Activated CD4-positive, alpha-beta T cell treated with anti-CD3 and anti-CD28 coated beads, Interleukin-2, amount 10 ng/mL, durations not matched to agents 24 days and 14 days (primary cell): Measurements from ENCODE around the gene LMBR1L. TPM values are rescaled to one million over a fixed set of nuclear protein-coding genes. Genes with fewer than 3 reads are reported as not detected.
A peak's percentile ranks its signal among the peaks of the same experiment; 100 is the strongest.

Experiments
- DNase-seq: peaks from one replicate; pipeline ENCODE4 v3.0.0; 2022
- H3K27ac Mint-ChIP-seq: one replicate; pipeline ENCODE4 v1.8.0; 2022; ENCODE audit warnings: mild to moderate bottlenecking, mixed read lengths
- H3K27me3 Mint-ChIP-seq: one replicate; pipeline ENCODE4 v1.8.0; 2022; ENCODE audit warnings: mixed read lengths
- H3K36me3 Mint-ChIP-seq: one replicate; pipeline ENCODE4 v1.8.0; 2022; ENCODE audit warnings: low read depth, mild to moderate bottlenecking, mixed read lengths
- H3K4me1 Mint-ChIP-seq: one replicate; pipeline ENCODE4 v1.8.0; 2021; ENCODE audit warnings: mixed read lengths
- H3K4me3 Mint-ChIP-seq: one replicate; pipeline ENCODE4 v1.8.0; 2022; ENCODE audit warnings: mild to moderate bottlenecking, moderate library complexity, mixed read lengths
- H3K9me3 Mint-ChIP-seq: one replicate; pipeline ENCODE4 v1.8.0; 2021; ENCODE audit warnings: mixed read lengths
- intact Hi-C: fragments of 100-400 bp; cut with micrococcal nuclease; formaldehyde crosslinking; loops from one replicate; pipeline ENCODE4 v1.15.1; 2023
- total RNA-seq: library from RNA; stranded (reverse); gene quantifications from 2 replicates; pipeline ENCODE4 v1.2.3, GENCODE V29; 2022

LMBR1L gene
- total RNA-seq, 1 donor from 2014 or later = 39.9 TPM

- no peaks in the 10 kb centered on the region for H3K27me3 Mint-ChIP-seq
- peak; percentile 96 for DNase-seq
- peaks cover 25% of the 10 kb centered on the region for H3K36me3 Mint-ChIP-seq
- no peaks in the 10 kb centered on the region for H3K9me3 Mint-ChIP-seq
- H3K4me1 Mint-ChIP-seq = peaks cover 46% of the 10 kb centered on the region
- intact Hi-C loops = loop anchor here (1.0 to 5.0 kb wide), 3 partner anchors 9 to 127 kb away; partner anchors contain the start of genes RHEBL1 and TUBA1A
- peak within 1 kb of the TSS; percentile 95 for H3K27ac Mint-ChIP-seq
- peak within 1 kb of the TSS; percentile 98 for H3K4me3 Mint-ChIP-seq
These were observed 50.1 kb downstream of the LMBR1L start, which contains the start of gene KMT2D for GRCh38 chr12:49060237-49061156. Gene KMT2D (minus strand): TSS chr12:49060794. CDS start chr12:49055324, 5,470 bp downstream.

GRCh38 chr12:49059299-49060171 lies 51.1 kb downstream of the LMBR1L start:
- Mint-ChIP-seq H3K4me3 (peak overlapping the region; percentile 98), H3K27me3 (no peaks in the 10 kb centered on the region), H3K4me1 (peaks cover 54% of the 10 kb centered on the region), H3K27ac (peak overlapping the region; percentile 86), H3K36me3 (peaks cover 30% of the 10 kb centered on the region), H3K9me3 (no peaks in the 10 kb centered on the region)
- peak; percentile 77 for DNase-seq
- intact Hi-C loops = loop anchor here (1.0 to 5.0 kb wide), 2 partner anchors 71 to 128 kb away; partner anchors contain the start of gene TUBA1A

GRCh38 chr12:49059045-49059298 lies 51.7 kb downstream of the LMBR1L start:
- Mint-ChIP-seq H3K9me3 (no peaks in the 10 kb centered on the region), H3K4me1 (peaks cover 52% of the 10 kb centered on the region), H3K36me3 (peaks cover 31% of the 10 kb centered on the region), H3K27ac (peak overlapping the region; percentile 86), H3K4me3 (peak overlapping the region; percentile 98), H3K27me3 (no peaks in the 10 kb centered on the region)
- intact Hi-C loops = no loop called here
- DNase-seq = no peak

GRCh38 chr12:49058366-49059044 lies 52.1 kb downstream of the LMBR1L start:
- peaks cover 50% of the 10 kb centered on the region for H3K4me1 Mint-ChIP-seq
- DNase-seq = peak; percentile 63
- intact Hi-C loops = no loop called here

GRCh38 chr12:49057888-49058287 lies 52.8 kb downstream of the LMBR1L start:
- intact Hi-C loops = no loop called here
- peak overlapping the region; percentile 98 for H3K4me3 Mint-ChIP-seq
- no peaks in the 10 kb centered on the region for H3K9me3 Mint-ChIP-seq
- H3K27ac Mint-ChIP-seq = peak overlapping the region; percentile 67
- peaks cover 40% of the 10 kb centered on the region for H3K36me3 Mint-ChIP-seq
- no peaks in the 10 kb centered on the region for H3K27me3 Mint-ChIP-seq
- peaks cover 50% of the 10 kb centered on the region for H3K4me1 Mint-ChIP-seq
- DNase-seq = peak; percentile 70

More at GRCh38 chr12:49058366-49059044, 52.1 kb downstream of the LMBR1L start:
- Mint-ChIP-seq H3K36me3 (peaks cover 35% of the 10 kb centered on the region), H3K4me3 (peak overlapping the region; percentile 98), H3K9me3 (no peaks in the 10 kb centered on the region), H3K27ac (peak overlapping the region; percentile 86), H3K27me3 (no peaks in the 10 kb centered on the region)

GRCh38 chr12:49055978-49056754 lies 54.5 kb downstream of the LMBR1L start:
- Mint-ChIP-seq H3K4me3 (peak overlapping the region; percentile 98), H3K36me3 (peaks cover 56% of the 10 kb centered on the region)
- intact Hi-C loops = loop anchor here (1.0 kb wide), 1 partner anchor 38 kb away; the partner anchor contains the start of gene PRKAG1

GRCh38 chr12:49055092-49055491 lies 55.6 kb downstream of the LMBR1L start:
- no peaks in the 10 kb centered on the region for H3K9me3 Mint-ChIP-seq
- H3K27ac Mint-ChIP-seq = no peak overlapping the region
- H3K4me1 Mint-ChIP-seq = peaks cover 44% of the 10 kb centered on the region
- no peak for DNase-seq
- H3K27me3 Mint-ChIP-seq = no peaks in the 10 kb centered on the region
- intact Hi-C loops = no loop called here
- H3K36me3 Mint-ChIP-seq = peaks cover 64% of the 10 kb centered on the region
- no peak overlapping the region for H3K4me3 Mint-ChIP-seq

More at GRCh38 chr12:49055978-49056754, 54.5 kb downstream of the LMBR1L start:
- H3K27ac Mint-ChIP-seq = peak overlapping the region; percentile 74
- peaks cover 46% of the 10 kb centered on the region for H3K4me1 Mint-ChIP-seq
- H3K27me3 Mint-ChIP-seq = no peaks in the 10 kb centered on the region
- DNase-seq = peak; percentile 88
- H3K9me3 Mint-ChIP-seq = no peaks in the 10 kb centered on the region

GRCh38 chr12:49054524-49054923 lies 56.1 kb downstream of the LMBR1L start:
- H3K4me3 Mint-ChIP-seq = no peak overlapping the region
- no peak overlapping the region for H3K27ac Mint-ChIP-seq
- H3K36me3 Mint-ChIP-seq = peaks cover 64% of the 10 kb centered on the region
- no peak for DNase-seq
- H3K4me1 Mint-ChIP-seq = peaks cover 44% of the 10 kb centered on the region
- H3K27me3 Mint-ChIP-seq = no peaks in the 10 kb centered on the region
- intact Hi-C loops = no loop called here
- no peaks in the 10 kb centered on the region for H3K9me3 Mint-ChIP-seq

- H3K27ac Mint-ChIP-seq = no peak overlapping the region
- peaks cover 43% of the 10 kb centered on the region for H3K4me1 Mint-ChIP-seq
- no peak overlapping the region for H3K4me3 Mint-ChIP-seq
- peaks cover 64% of the 10 kb centered on the region for H3K36me3 Mint-ChIP-seq
- no peaks in the 10 kb centered on the region for H3K27me3 Mint-ChIP-seq
- DNase-seq = no peak
- intact Hi-C loops = no loop called here
- no peaks in the 10 kb centered on the region for H3K9me3 Mint-ChIP-seq
These were observed 56.6 kb downstream of the LMBR1L start for GRCh38 chr12:49054096-49054495.

GRCh38 chr12:49052451-49053208 lies 58.0 kb downstream of the LMBR1L start:
- Mint-ChIP-seq H3K27ac (no peak overlapping the region), H3K9me3 (no peaks in the 10 kb centered on the region), H3K27me3 (no peaks in the 10 kb centered on the region), H3K4me1 (peaks cover 30% of the 10 kb centered on the region), H3K36me3 (peaks cover 72% of the 10 kb centered on the region), H3K4me3 (no peak overlapping the region)
- no peak for DNase-seq
- intact Hi-C loops = no loop called here

- intact Hi-C loops = no loop called here
- H3K9me3 Mint-ChIP-seq = no peaks in the 10 kb centered on the region
- peaks cover 22% of the 10 kb centered on the region for H3K4me1 Mint-ChIP-seq
- H3K36me3 Mint-ChIP-seq = peaks cover 70% of the 10 kb centered on the region
- H3K27me3 Mint-ChIP-seq = no peaks in the 10 kb centered on the region
- no peak for DNase-seq
- H3K27ac Mint-ChIP-seq = no peak overlapping the region
- no peak overlapping the region for H3K4me3 Mint-ChIP-seq
These were observed 58.7 kb downstream of the LMBR1L start for GRCh38 chr12:49051777-49052438.

- H3K27ac Mint-ChIP-seq = no peak overlapping the region
- intact Hi-C loops = no loop called here
These were observed 59.3 kb downstream of the LMBR1L start for GRCh38 chr12:49051373-49051764.

More at GRCh38 chr12:49051373-49051764, 59.3 kb downstream of the LMBR1L start:
- Mint-ChIP-seq H3K9me3 (no peaks in the 10 kb centered on the region), H3K4me1 (peaks cover 17% of the 10 kb centered on the region), H3K36me3 (peaks cover 75% of the 10 kb centered on the region), H3K27me3 (no peaks in the 10 kb centered on the region), H3K4me3 (no peak overlapping the region)
- no peak for DNase-seq
